Right lung (tissue), 5 donors: ENCODE data around the gene SLC9B1. TPM values are rescaled to one million over a fixed set of nuclear protein-coding genes. Genes with fewer than 3 reads are reported as not detected.
"Not testable (repeated sequence)": the region's sequence is repeated elsewhere in the genome, so short reads cannot be mapped to it uniquely, and the experiment has no call there.

Experiments used
- DNase-seq, 2 donors: peaks; one replicate each; pipeline ENCODE4 v3.0.0-alpha.2; 2013
- polyA plus RNA-seq, 5 donors: library from polyadenylated mRNA; unstranded; fragments of 120-200 nt; gene quantifications; one replicate each; pipeline versions ENCODE4 v1.2.1 to v1.2.3, GENCODE V29; 2013; ENCODE audit warnings: inconsistent platforms in 1 of 5, low replicate concordance in 1 of 5; ENCODE audit not compliant: insufficient read length in 5 of 5, insufficient read depth in 1 of 5

The SLC9B1 gene
- polyA plus RNA-seq, 5 donors, result 2.4 to 4.9 (median 4.1) TPM

DNA sequence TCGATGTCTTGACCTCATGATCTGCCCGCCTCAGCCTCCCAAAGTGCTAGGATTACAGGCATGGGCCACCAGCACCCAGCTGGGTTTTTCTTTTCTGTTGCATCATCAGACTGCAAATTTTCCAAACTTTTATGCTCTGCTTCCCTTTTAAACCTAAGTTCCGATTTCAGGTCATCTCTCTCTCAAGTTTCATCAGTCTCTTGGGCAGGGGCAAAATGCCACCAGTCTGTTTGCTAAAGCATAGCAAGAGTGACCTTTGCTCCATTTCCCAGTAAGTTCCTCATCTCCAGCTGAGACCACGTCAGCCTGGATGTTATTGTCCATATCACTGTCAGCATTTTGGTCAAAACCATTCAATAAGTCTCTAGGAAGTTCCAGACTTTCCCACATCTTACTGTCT is 141.2 kb downstream of the SLC9B1 start:
- not testable (repeated sequence) for DNase-seq

GRCh38 chr4:102877477-102878106 is 141.9 kb downstream of the SLC9B1 start:
- not testable (repeated sequence) for DNase-seq

- DNase-seq, result no peak
Measured at GRCh38 chr4:102871772-102872171, 147.7 kb downstream of the SLC9B1 start.

- DNase-seq, result no peak
Measured at GRCh38 chr4:102869569-102870197, 149.8 kb downstream of the SLC9B1 start.

GRCh38 chr4:102868781-102869568 is 150.5 kb downstream of the SLC9B1 start, which contains the start of gene CISD2:
TSS of gene CISD2 (plus strand) at chr4:102868992. CDS start at chr4:102869085, 93 bp downstream.
- DNase-seq, result peak; percentile 94

DNA sequence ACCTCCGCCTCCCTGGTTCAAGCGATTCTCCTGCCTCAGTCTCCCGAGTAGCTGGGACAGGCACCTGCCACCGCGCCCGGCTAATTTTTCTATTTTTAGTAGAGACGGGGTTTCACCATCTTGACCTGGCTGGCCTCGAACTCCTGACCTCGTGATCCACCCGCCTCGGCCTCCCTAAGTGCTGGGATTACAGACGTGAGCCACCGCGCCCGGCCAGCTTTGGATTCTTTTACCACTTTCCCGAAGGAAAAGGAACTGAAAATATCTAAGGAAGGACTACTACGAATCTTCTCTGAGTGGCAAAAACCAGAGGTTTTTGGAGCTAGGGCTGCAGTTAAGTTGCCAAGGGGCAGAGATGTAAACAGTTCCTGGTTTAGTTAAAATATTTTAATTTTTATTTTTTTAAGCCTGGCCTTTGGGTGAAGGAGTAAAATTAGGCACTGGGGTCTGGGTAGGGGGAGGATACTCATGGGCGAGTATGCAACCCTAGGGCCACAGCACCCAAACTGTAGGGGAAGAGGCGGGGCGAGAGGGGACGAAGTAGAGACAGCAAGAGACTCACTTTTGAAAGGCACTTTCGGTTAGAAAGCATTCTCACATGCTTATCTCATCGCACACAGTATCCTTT is 151.2 kb downstream of the SLC9B1 start:
- no peak for DNase-seq

DNA sequence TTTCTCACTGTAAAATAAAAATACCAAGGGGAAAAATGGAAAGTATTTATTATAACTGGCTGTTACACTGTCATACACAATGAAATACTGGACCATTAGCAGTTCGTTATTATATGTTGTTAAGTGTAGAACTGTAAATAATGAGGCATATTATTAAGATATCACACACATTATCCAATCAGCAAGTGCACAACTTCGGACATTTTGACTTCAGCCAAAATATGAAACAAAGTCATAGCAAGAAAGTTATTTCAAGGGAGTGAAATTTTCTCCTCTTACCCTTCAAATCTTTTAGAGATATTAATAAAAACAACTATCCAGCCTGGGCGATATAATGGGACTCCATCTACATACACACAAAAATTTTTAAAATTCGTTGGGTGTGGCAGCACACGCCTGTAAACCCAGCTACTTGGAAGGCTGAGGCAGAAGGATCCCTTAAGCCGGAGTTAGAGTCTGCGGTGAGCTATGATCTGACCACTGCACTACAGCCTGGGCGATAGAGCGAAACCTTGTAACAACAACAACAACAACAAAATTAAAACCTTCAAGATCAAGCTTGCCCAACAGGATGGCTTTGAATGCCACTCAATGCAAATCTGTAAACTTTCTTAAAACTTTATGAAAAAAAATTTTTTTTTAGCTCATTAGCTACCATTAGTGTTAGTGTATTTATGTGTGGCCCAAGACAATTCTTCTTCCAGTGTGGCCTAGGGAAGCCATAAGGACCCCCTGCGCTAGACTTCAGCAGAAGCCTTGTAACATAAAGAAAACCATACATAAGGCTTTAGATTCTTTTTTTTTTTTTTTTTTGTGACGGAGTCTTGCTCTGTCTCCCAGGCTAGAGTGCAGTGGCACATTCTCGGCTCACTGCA is 152.0 kb downstream of the SLC9B1 start:
- no peak for DNase-seq

- not testable (repeated sequence) for DNase-seq
Measured at GRCh38 chr4:102865327-102865726, 154.2 kb downstream of the SLC9B1 start.

GRCh38 chr4:102862747-102863146 is 156.8 kb downstream of the SLC9B1 start:
- no peak for DNase-seq

DNA sequence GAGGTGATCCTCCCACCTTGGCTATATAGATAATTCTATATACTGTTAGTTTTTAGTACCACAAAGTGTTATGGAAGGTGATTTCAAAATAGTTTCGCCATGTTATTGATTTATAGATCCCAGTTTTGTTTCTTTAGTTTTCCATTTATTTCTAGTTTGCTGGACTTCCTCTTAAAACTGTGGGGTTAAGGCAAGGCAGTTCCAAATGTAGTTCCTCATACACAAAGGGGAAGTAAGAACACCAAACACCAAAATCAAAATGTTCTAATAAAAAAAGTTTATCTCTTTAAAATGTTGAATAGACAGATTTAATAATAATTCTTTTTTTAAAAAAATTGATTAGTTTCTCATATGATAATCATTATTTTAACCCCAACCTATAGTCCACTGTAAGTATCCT is 157.5 kb downstream of the SLC9B1 start:
- DNase-seq, result no peak

DNA sequence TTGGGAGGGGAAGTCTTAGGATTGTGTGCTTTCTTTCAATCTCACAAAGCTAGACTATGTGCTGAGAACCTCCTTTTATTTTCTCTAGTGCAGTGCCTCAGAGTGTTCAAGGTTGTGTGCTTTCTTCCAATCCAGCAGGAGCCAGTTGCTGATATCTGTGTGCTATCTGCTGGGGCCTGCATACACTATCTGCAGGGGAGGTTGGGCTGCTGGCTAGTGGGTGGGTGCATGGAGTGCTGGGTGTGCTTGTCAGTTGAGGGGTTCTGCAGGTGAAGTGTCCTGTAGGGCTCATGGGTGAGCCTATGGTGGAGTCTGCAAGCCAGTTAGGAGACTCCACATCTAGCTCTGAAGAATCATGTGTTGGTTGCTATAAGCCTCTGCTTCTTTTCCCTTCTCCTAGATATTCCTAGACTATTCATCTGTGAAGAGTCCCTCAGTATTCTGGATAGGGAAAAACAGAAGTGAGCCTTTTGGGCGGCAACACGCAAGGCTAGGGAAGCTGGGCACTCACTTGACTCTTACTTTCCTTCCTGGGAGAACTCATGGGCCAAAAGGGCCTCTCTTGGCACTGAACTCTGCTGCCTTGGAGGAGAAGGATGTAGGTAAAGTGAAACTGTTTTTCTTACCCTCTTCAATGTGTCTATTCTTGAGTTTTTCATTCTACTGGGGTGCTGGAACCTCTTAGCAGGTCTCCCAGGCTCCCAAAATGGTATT is 158.7 kb downstream of the SLC9B1 start:
- DNase-seq, result no peak

DNA sequence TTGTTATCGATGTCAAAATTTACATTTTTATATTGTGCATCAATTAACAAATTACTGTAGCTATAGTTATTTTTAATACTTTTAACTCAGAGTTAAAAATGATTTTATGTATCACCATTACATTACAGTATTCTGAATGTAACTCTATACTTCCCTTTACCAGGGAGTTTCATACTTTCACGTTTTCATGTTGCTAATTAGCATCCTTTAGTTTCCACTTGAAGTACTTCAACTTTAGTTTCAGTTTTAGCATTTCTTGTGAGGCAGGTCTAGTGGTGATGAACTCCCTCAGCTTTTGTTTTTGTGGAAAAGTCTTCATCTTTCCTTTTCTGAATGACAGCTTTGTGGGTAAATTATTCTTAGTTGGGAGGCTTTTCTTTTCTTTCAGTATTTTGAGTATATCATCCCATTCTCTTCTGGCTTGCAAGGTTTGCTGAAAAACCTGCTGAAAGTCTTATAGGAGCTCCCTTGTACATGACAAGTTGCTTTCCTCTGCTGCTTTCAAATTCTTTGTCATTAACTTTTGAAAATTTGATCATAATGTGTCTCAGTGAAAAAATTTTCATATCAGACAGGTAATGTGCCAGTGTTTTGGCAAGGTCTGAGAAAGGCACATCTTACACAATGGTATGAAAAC is 160.6 kb downstream of the SLC9B1 start:
- DNase-seq, result no peak

Other genes starting within 250 kb of the SLC9B1 start
- gene UBE2D3, start 192.2 kb downstream of the SLC9B1 start, polyA plus RNA-seq, result 100 to 1,000 TPM; 257 to 318 (median 270) TPM
- 10 to 100 TPM; 30.2 to 44.0 (median 35.3) TPM for gene CISD2, start 150.7 kb downstream of the SLC9B1 start, polyA plus RNA-seq
- 10 to 100 TPM in 1 of 5 donors, 1 to 10 TPM in 4; 5.8 to 12.1 (median 8.3) TPM for gene SLC9B2, start 57.1 kb upstream of the SLC9B1 start, polyA plus RNA-seq
- 100 to 1,000 TPM in 4 of 5 donors, 10 to 100 TPM in 1; 91.9 to 148 (median 141) TPM for gene BDH2, start 80.1 kb upstream of the SLC9B1 start, polyA plus RNA-seq
- 10 to 100 TPM in 4 of 5 donors, 1 to 10 TPM in 1; 5.2 to 35.9 (median 13.6) TPM for gene CENPE, start 178.6 kb upstream of the SLC9B1 start, polyA plus RNA-seq